Astrocyte of the spinal cord (primary cell): Measurements from ENCODE around the gene FYB1.

Source experiments
- DNase-seq: peaks from one replicate; pipeline ENCODE4 v3.0.0; 2011; ENCODE audit warnings: low read depth, low spot score
- H3K4me3 ChIP-seq: 2 replicates; pipeline ENCODE4 v1.5.1; 2011; ENCODE audit warnings: low read depth, mild to moderate bottlenecking, low read length, moderate library complexity
- CTCF ChIP-seq: IDR thresholded peaks from 2 replicates; pipeline ENCODE4 v1.5.1; 2012; ENCODE audit warnings: low read depth, mild to moderate bottlenecking, low read length, inconsistent platforms
- in situ Hi-C: cut with HindIII; loops from 2 replicates; pipeline ENCODE4 v1.10.0; 2017; ENCODE audit warnings: low sequenced_read_pairs

The FYB1 gene

GRCh38 chr5:39172593-39172992 is 46.8 kb downstream of the FYB1 start:
- no peak overlapping the region for H3K4me3 ChIP-seq
- in situ Hi-C loops, result no loop called here
- DNase-seq, result no peak
- no peak for TF ChIP-seq CTCF

- TF ChIP-seq CTCF, result no peak
- in situ Hi-C loops, result no loop called here
- H3K4me3 ChIP-seq, result no peak overlapping the region
- DNase-seq, result no peak
These were observed 47.7 kb downstream of the FYB1 start for GRCh38 chr5:39171647-39172046.

- no peak for TF ChIP-seq CTCF
- DNase-seq, result peak; percentile 25
- no peak overlapping the region for H3K4me3 ChIP-seq
- in situ Hi-C loops, result no loop called here
These were observed 50.3 kb downstream of the FYB1 start for GRCh38 chr5:39169081-39169480.

- H3K4me3 ChIP-seq, result no peak overlapping the region
- no peak for DNase-seq
- in situ Hi-C loops, result no loop called here
- no peak for TF ChIP-seq CTCF
These were observed 51.4 kb downstream of the FYB1 start for GRCh38 chr5:39167972-39168342.

- DNase-seq, result no peak
- in situ Hi-C loops, result no loop called here
- no peak overlapping the region for H3K4me3 ChIP-seq
- TF ChIP-seq CTCF, result no peak
These were observed 52.0 kb downstream of the FYB1 start for GRCh38 chr5:39167141-39167971.

- TF ChIP-seq CTCF, result no peak
- DNase-seq, result no peak
- H3K4me3 ChIP-seq, result no peak overlapping the region
- in situ Hi-C loops, result no loop called here
These were observed 54.6 kb downstream of the FYB1 start for GRCh38 chr5:39164529-39165402.
